ENCODE results near the gene SHLD1.

DNA sequence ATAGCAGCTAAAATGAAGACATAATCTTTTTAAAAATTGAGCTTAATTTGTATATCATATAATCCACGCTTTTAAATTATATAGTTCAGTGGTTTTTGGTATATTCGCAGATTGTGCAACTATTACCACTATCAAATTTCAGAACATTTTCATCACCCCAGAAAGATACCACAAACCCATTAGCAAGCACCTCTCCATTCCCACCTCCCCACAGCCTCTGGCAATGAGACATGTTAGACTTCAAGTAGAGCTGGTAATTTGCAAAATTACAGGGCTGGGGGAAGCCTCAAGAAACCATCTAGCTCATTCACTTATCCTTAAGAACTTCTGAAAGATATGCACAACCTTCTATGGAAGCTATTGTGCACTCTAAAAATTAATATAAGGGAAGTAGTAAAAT, 163.0 kb downstream of the SHLD1 start:
- TF ChIP-seq POLR2A (IDR thresholded peaks at IDR 0.05), result no peak
- TF ChIP-seq, protein P1, sequence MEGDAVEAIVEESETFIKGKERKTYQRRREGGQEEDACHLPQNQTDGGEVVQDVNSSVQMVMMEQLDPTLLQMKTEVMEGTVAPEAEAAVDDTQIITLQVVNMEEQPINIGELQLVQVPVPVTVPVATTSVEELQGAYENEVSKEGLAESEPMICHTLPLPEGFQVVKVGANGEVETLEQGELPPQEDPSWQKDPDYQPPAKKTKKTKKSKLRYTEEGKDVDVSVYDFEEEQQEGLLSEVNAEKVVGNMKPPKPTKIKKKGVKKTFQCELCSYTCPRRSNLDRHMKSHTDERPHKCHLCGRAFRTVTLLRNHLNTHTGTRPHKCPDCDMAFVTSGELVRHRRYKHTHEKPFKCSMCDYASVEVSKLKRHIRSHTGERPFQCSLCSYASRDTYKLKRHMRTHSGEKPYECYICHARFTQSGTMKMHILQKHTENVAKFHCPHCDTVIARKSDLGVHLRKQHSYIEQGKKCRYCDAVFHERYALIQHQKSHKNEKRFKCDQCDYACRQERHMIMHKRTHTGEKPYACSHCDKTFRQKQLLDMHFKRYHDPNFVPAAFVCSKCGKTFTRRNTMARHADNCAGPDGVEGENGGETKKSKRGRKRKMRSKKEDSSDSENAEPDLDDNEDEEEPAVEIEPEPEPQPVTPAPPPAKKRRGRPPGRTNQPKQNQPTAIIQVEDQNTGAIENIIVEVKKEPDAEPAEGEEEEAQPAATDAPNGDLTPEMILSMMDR (IDR thresholded peaks at IDR 0.05), result no peak
